ENCODE measurements around the gene ZFY. TPM values are rescaled to one million over a fixed set of nuclear protein-coding genes. Genes with fewer than 3 reads are reported as not detected.
"Not testable (repeated sequence)": the region's sequence is repeated elsewhere in the genome, so short reads cannot be mapped to it uniquely, and the experiment has no call there.

ZFY gene
- total RNA-seq, 4 donors from 2014 or later = 14.2 to 16.4 TPM; not detected in 2

DNA sequence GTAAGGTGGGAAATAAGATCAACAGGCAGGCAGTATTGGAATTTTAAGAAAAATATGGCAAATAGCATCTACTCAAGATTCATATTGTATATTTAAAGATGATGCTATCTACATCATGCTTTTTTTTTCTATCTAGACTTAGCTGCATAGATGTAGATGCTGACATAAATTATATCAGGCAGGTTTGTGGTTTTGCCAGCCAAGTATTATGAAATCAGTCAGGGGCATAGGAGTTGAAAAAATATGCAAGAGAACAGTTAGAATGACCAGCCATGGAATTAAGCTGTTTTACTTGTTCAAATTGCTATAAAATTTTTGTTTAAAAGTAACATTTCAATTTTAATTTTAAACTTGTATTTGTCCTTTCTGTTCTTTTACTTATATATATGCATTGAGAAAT is 34.4 kb downstream of the ZFY start:
- no peak overlapping the region for H3K4me3 ChIP-seq
- no peak overlapping the region for H3K27ac ChIP-seq
- TF ChIP-seq POLR2A (IDR thresholded peaks at IDR 0.05) = no peak
- TF ChIP-seq, protein P1, sequence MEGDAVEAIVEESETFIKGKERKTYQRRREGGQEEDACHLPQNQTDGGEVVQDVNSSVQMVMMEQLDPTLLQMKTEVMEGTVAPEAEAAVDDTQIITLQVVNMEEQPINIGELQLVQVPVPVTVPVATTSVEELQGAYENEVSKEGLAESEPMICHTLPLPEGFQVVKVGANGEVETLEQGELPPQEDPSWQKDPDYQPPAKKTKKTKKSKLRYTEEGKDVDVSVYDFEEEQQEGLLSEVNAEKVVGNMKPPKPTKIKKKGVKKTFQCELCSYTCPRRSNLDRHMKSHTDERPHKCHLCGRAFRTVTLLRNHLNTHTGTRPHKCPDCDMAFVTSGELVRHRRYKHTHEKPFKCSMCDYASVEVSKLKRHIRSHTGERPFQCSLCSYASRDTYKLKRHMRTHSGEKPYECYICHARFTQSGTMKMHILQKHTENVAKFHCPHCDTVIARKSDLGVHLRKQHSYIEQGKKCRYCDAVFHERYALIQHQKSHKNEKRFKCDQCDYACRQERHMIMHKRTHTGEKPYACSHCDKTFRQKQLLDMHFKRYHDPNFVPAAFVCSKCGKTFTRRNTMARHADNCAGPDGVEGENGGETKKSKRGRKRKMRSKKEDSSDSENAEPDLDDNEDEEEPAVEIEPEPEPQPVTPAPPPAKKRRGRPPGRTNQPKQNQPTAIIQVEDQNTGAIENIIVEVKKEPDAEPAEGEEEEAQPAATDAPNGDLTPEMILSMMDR (IDR thresholded peaks at IDR 0.05) = no peak
- no peak for TF ChIP-seq EP300 (IDR thresholded peaks at IDR 0.05)
- TF ChIP-seq POLR2AphosphoS5 (IDR thresholded peaks at IDR 0.05) = no peak
- no peaks in the 10 kb centered on the region for H3K27me3 ChIP-seq
- no peak for DNase-seq (ENCODE audit: low spot score in 2 of 2)
- H3K36me3 ChIP-seq = no peaks in the 10 kb centered on the region
- H3K9me3 ChIP-seq = no peaks in the 10 kb centered on the region
- no peaks in the 10 kb centered on the region for H3K4me1 ChIP-seq

DNA sequence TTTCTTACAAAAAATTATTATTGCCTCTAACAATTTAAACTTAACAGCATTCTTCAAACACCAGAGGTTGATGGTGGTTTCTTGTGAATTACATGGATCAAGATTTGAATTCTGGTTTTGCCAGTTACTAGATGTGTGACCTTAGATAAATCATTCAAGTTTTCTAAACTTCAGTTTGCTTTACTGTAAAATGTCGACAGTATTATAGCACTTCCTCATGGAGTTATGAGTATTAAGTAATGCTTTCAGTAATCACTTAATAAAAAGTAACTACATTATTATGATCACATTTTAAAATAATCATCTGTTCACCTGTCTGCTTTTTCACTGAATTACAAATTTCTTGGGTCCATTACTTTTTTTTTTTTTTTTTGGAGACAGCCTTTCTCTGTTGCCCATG is 37.5 kb downstream of the ZFY start:
- no CpG with 5 or more reads among the region's 1 CpG for whole genome bisulfite sequencing
- Histone ChIP-seq H3K27me3 (no peaks in the 10 kb centered on the region), H3K9me3 (no peaks in the 10 kb centered on the region), H3K4me1 (no peaks in the 10 kb centered on the region), H3K4me3 (no peak overlapping the region), H3K27ac (no peak overlapping the region), H3K36me3 (peaks cover 11% of the 10 kb centered on the region)
- TF ChIP-seq, protein P1 (IDR thresholded peaks at IDR 0.05) = no peak
- DNase-seq (ENCODE audit: low spot score in 2 of 2) = no peak

DNA sequence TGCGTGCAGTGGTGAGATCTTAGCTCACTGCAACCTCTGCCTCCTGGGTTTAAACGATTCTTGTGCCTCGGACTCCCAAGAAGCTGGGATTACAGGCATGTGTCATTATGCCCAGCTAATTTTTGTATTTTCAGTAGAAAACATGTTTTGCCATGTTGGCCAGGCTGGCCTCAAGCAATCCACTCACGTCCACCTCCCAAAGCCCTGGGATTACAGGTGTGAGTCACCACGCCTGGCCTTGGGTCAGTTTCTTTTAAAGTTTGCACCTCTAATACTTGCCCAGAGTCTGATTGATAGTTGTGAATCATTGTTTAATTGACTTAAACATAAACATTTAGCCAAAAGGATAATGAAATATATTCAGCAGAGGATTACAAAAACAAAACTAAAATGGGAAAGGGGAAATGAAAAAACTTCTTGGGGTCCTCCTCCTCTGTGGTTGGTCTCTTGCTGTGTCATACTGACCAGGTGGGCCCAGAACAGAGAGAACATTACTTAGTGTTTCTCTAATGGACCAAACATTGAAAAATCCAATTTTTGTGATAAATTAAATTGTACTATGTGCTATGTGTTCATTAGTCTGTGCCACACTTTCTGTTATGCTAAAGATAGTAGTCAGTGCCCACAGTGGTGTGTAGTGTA is 38.0 kb downstream of the ZFY start:
- Histone ChIP-seq H3K36me3 (peaks cover 11% of the 10 kb centered on the region), H3K9me3 (no peaks in the 10 kb centered on the region), H3K27me3 (no peaks in the 10 kb centered on the region), H3K27ac (no peak overlapping the region), H3K4me1 (no peaks in the 10 kb centered on the region), H3K4me3 (no peak overlapping the region)
- no peak for DNase-seq (ENCODE audit: low spot score in 2 of 2)
- WGBS = no CpG with 5 or more reads among the region's 5 CpGs
- TF ChIP-seq EP300 (IDR thresholded peaks at IDR 0.05) (no peak), POLR2AphosphoS5 (IDR thresholded peaks at IDR 0.05) (no peak), POLR2A (IDR thresholded peaks at IDR 0.05) (no peak)
- TF ChIP-seq, protein P1 (IDR thresholded peaks at IDR 0.05) = no peak

DNA sequence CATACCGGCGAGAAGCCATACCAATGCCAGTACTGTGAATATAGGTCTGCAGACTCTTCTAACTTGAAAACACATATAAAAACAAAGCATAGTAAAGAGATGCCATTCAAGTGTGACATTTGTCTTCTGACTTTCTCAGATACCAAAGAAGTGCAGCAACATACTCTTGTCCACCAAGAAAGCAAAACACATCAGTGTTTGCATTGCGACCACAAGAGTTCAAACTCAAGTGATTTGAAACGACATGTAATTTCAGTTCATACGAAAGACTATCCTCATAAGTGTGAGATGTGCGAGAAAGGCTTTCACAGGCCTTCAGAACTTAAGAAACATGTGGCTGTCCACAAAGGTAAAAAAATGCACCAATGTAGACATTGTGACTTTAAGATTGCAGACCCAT is 44.1 kb downstream of the ZFY start:
- no peaks in the 10 kb centered on the region for H3K9me3 ChIP-seq
- DNase-seq (ENCODE audit: low spot score in 2 of 2) = no peak
- H3K4me3 ChIP-seq = no peak overlapping the region
- H3K27me3 ChIP-seq = no peaks in the 10 kb centered on the region
- no peak overlapping the region for H3K27ac ChIP-seq
- H3K36me3 ChIP-seq = peaks cover 23% of the 10 kb centered on the region
- WGBS = no CpG with 5 or more reads among the region's 6 CpGs
- no peaks in the 10 kb centered on the region for H3K4me1 ChIP-seq
- no peak for TF ChIP-seq EP300 (IDR thresholded peaks at IDR 0.05)
- TF ChIP-seq, protein P1 (IDR thresholded peaks at IDR 0.05) = no peak
- no peak for TF ChIP-seq POLR2AphosphoS5 (IDR thresholded peaks at IDR 0.05)
- no peak for TF ChIP-seq POLR2A (IDR thresholded peaks at IDR 0.05)

DNA sequence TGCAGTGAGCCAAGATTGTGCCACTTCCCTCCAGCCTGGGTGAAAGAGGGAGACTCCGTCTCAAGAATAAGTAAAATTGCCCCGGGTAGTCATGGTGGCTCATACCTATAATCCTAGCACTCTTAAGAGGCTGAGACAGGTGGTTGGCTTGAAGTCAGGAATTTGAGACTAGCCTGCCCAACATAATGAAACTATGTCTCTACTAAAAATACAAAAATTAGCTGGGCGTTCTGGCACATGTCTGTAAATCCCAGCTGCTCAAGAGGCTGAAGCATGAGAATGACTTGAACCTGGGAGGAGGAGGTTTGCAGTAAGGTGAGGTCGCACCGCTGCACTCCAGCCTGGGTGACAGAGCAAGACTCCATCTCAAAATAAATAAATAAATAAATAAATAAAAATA is 49.3 kb downstream of the ZFY start:
- TF ChIP-seq POLR2AphosphoS5 (IDR thresholded peaks at IDR 0.05) = no peak
- no peak for TF ChIP-seq EP300 (IDR thresholded peaks at IDR 0.05)
- TF ChIP-seq, protein P1 (IDR thresholded peaks at IDR 0.05) = no peak
- no peak for TF ChIP-seq POLR2A (IDR thresholded peaks at IDR 0.05)
- Histone ChIP-seq H3K4me3 (no peak overlapping the region), H3K27me3 (no peaks in the 10 kb centered on the region), H3K9me3 (no peaks in the 10 kb centered on the region), H3K36me3 (peaks cover 4% of the 10 kb centered on the region), H3K27ac (no peak overlapping the region), H3K4me1 (no peaks in the 10 kb centered on the region)
- DNase-seq (ENCODE audit: low spot score in 2 of 2) = no peak
- no CpG with 5 or more reads among the region's 5 CpGs for WGBS

DNA sequence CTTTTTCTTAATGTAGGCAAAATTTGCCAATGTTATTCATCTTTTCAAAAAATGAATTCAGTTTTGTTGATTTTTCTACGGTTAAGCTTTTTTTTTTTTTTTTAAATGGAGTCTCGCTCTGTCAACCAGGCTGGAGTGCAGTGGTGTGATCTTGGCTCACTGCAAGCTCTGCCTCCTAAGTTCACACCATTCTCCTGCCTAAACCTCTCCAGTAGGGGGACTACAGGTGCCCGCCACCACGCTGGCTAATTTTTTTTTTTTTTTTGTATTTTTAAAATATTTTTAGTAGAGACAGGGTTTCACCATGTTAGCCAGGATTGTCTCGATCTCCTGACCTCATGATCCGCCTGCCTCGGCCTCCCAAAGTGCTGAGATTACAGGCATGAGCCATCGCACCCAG is 52.0 kb downstream of the ZFY start:
- not testable (repeated sequence) for H3K4me3 ChIP-seq; H3K27me3 ChIP-seq; H3K36me3 ChIP-seq; H3K9me3 ChIP-seq; H3K4me1 ChIP-seq; DNase-seq (ENCODE audit: low spot score in 2 of 2); H3K27ac ChIP-seq
- WGBS = no CpG with 5 or more reads among the region's 8 CpGs

DNA sequence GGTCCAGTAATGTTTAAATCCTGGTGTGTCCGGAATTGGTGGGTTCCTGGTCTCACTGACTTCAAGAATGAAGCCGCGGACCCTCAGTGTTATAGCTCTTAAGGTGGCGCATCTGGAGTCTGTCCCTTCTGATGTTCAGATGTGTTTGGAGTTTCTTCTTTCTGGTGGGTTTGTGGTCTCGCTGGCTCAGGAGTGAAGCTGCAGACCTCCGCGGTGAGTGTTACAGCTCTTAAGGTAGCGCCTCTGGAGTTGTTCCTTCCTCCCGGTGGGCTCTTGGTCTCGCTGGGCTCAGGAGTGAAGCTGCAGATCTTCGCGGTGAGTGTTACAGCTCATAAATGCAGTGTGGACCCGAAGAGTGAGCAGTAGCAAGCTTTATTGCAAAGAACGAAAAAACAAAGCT is 62.2 kb downstream of the ZFY start:
- DNase-seq (ENCODE audit: low spot score in 2 of 2); H3K4me1 ChIP-seq; H3K4me3 ChIP-seq; H3K36me3 ChIP-seq; H3K9me3 ChIP-seq; H3K27me3 ChIP-seq; H3K27ac ChIP-seq: not testable (repeated sequence)
- no CpG with 5 or more reads among the region's 14 CpGs for WGBS

Data from suprapubic skin (tissue), 4 donors.